H4 (cell line): ENCODE measurements around the gene ABO. TPM values are rescaled to one million over a fixed set of nuclear protein-coding genes. Genes with fewer than 3 reads are reported as not detected.
"Not testable (repeated sequence)": the region's sequence is repeated elsewhere in the genome, so short reads cannot be mapped to it uniquely, and the experiment has no call there.

Experiments
- DNase-seq: peaks from one replicate; pipeline ENCODE4 v3.0.0-alpha.2; 2015; ENCODE audit warnings: low spot score
- total RNA-seq: library from RNA; depleted of rRNA; stranded (reverse); fragments of >200 nt; shearing (Covaris generic); gene quantifications from 2 replicates; pipeline ENCODE4 v1.2.3, GENCODE V29; 2014

ABO gene
- total RNA-seq, 1 experiment from 2014 or later, result not detected

DNA sequence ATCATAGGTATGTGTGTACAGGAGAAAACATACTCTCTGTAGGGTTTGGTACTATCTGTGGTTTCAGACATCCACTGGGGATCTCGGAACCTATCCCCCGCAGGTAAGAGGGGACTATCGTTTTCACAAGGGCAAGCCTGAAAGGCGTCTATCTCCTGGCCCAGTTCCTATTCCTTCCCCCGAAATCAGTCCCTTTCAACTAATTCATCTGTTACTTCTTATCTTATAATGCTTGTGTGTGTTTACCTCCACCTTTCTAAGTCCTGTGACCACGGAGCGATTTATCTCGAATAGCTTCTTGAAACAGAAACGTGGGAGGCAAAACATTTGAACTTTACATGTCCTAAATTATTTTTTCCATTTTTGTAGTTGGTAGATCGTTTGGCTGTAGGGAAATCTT, 11.4 kb downstream of the ABO start:
- DNase-seq, result no peak

DNA sequence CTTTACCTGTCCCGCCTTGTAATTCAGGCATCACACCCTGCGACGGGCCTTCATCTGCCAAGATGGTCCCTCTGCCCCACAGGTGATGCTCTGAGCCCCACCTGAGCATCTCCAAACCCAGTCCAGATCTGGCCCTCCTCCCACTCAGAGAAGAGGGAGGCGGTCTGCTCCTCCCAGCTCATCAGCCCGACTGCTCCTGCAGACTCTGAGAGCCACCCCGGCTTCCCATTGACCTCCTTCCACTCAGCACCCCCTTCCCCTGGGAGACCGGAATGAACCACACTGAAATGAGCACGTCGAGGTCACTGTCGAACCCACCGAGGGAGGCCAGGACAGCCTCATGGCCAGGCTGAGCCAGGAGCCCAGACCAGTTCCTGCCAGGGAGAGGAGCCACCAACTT, 12.8 kb downstream of the ABO start:
- no peak for DNase-seq

DNA sequence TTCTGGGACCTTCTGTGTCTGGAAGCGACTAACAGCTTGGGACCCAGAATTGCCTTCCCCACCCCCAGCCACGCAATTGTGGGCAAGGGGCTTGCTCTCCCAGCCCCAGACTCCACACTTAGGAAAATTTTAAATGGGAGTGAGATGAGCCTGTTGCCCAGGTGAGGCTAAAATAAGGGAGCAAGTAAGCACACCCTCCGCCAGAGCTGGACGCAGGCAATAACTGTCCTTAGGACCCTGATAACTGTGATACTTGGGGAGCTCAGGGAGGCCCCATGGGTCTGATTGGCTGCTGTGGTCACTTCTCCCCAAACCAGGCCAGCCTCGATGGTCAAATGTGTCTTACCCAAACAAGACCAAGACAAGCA, 13.3 kb downstream of the ABO start:
- DNase-seq, result no peak

DNA sequence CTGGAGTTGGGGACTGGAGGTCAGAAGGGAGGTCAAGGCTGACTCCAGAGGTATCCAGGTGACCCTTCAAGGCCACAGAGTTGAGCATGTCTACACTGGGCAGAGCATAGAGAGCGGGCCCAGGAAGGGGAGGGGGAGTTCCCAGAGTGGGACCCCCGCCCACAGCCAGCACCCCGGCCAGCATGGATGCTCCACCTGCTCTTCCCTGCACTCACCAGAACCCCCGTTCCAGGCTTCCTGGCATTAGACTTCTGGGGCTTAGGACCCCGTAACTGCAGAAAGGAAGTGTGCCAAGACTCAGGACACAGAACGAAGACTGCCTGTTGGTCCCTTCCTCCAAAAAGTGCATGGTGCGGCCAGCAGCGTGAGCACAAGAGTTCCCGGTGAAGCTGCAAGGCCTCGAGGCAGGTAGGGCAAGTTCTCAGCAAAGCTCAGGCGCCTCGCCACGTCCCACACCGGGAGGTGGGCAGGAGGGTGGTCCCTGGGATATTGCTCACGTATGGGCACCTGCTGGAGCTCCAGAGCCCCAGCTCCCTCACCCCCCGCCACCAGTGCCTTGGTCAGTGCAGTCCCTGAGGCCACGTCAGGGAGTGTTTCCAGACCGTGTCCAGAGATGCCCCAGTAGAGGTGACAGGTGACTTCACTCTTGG, 13.8 kb downstream of the ABO start:
- no peak for DNase-seq

DNA sequence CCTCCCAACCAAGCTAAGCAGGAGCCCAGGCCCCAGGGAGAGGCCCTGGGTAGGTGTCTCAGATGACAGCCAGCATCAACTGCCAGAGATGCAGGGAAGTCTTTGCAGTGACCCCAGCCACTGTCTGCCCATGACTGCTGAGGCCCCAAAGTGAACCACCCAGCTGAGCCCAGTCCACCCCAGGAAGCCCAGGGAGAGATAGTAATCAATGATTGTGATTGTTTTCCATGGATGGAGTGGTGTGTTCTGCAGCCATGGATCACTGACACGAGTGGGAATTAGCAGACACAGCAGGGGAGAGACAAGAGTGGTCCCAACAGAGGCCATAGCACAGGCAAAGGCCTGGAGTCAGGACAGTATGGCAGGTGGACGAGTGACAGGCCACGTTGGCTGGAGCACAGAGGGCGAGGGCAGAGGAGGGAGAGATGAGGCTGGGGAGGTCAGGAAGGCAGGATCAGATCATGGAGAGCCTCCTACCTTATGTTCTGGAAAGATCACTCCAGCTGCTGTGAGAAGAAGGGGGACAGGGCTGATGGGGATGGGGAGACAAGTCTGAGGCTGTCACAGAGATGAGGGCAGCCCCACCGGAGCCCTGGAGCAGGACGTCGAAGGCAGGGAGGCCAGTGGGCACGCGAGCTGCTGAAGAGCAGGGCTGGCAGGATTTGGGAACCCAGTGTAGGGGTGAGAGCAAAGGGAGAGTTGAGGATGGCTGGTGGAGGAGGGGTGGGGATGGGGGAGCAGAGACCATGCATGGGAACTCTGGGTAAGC, 14.5 kb downstream of the ABO start:
- no peak for DNase-seq

DNA sequence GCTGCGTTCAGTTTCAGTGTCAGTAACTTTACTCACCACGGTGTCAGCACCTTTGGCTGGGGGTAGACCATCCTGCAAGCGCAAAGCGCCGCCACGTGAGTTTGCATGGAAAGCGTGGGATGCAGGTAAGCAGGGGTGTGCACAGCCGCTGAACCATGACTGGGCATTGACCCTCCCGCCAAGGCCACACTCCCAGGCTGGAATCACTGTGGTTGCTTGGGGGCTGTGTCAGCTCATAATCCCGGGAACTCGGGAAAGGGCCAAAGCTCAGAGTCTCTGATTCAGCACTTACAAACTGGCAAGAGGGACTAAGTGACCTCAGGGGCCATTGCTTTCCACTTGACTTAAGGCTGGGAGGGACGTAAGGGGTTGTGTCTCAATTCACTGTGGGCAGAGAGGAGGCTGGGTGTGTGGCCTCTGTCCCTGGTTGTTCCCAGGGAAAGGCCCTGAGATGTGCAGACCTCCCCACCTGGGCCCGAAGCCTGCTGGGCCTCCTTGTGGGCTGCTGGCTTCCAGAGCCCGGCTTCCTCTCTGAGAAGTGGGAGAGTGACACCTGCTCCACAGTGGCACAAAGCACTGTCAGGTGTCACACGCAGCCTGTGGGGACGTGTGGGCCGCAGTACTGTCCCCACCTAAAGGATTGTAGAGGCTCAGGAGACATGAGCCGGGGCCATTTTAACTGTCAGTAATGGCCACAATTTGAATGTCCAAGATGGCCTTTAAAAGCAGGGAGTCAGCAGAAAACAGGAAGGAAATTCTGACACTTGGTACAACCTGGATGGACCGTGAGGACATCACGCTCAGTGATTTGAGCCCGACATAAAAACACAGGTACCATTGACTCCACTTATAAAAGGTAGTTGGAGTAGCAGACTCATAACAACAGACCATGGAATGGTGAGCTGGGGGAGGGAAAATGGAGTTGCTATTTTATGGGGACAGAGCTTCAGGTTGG, 16.7 kb downstream of the ABO start:
- DNase-seq, result no peak

DNA sequence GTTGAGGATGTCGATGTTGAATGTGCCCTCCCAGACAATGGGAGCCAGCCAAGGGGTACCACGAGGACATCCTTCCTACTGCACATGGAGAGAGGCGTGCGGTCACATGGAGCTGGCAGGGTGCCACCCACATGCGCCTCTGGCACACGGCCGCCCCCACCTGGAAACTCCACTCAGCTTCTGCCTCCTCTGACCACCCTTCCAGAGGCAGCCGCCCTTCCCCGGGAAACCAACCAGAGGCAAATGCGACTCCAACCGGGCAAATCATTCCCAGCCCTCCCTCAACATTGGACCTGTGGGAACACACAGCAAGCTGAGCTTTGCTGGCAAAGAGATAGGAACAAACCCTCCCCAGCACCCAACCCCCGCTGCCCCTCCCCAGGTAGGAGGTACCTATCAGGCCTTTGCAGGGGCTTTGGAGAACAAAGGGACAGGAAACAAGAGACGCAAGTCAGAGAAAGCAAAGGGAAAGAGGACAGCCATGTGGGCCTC, 17.5 kb downstream of the ABO start:
- no peak for DNase-seq

DNA sequence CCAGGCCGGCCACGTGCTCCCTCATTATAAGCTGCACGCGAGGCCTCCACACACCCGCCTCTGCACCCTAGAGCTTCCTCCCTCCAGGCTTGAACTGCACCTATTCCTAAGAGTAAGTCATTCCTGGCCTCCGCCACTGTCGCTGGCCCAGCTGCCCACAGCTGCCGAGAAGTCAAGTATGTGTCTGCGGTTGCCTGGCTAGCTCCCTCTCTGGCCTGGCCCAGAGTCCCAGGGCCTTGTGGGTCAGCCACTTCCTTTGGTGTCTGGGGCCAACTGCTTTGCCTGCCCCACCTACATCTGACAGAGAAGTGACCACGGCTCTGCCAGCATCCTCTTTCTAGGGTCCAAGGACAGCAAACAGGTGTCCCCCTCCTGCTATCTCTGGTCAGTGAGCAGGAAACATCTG, 18.3 kb downstream of the ABO start:
- no peak for DNase-seq

DNA sequence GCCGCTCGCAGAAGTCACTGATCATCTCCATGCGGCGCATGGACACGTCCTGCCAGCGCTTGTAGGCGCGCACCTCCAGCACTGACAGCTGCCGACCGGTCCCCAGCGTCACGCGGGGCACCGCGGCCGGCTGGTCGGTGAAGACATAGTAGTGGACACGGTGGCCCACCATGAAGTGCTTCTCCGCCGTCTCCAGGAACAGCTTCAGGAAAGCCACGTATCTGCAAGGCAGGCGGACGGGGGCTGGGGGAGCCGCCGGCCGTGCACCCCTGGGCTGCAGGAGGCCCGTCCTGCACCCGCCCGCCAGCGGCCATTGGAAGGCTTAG, 18.9 kb downstream of the ABO start:
- no peak for DNase-seq

DNA sequence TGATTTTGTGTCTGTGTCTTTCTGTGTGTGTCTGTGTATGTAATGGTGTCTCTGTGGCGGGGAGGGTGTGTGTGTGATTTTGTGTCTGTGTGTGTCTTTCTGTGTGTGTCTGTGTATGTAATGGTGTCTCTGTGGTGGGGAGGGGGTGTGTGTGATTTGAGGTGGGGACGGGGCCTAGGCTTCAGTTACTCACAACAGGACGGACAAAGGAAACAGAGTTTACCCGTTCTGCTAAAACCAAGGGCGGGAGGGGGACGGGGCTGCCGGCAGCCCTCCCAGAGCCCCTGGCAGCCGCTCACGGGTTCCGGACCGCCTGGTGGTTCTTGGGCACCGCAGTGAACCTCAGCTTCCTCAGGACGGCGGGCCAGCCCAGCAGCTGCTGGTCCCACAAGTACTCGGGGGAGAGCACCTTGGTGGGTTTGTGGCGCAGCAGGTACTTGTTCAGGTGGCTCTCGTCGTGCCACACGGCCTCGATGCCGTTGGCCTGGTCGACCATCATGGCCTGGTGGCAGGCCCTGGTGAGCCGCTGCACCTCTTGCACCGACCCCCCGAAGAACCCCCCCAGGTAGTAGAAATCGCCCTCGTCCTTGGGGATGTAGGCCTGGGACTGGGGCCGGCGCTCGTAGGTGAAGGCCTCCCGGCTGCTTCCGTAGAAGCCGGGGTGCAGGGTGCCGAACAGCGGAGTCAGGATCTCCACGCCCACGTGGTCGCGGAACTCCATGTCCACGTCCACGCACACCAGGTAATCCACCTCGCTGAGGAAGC, 19.4 kb downstream of the ABO start:
- no peak for DNase-seq

DNA sequence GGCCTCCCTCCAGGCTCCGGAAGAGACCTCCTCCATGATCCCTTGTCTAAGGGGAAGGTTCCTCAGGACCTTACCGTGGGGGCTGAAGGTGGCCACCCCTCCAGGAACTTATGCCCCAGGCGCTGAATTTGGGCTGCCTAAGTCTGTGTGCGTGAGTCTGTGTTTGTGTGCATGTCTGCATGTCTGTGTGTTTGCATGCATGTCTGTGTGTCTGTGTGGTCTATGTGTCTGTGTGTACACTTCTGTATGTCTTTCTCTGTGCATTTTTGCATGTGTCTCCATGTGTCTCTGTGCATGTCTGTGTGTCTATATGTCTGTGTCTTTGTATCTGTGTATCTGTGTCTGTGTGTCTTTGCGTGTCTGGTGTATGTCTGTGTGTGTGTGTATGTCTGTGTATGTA, 20.5 kb downstream of the ABO start:
- DNase-seq, result no peak

DNA sequence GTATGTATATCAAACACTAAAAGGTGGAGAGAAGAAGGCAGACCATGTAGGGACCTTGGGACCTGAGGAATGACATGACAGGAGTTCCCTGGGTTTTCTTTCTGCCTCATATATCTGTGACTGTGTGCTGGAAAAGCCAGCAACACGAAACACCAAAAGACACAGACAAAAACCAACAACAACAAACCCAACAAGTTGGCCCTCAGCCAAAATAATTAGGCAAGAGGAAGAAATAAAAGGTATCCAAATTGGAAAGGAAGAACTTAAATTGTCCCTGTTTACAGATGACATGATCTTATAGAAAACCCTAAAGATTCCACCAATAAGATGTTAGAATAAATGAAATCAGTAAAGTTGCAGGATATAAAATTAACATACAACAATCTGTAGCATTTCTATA, 21.7 kb downstream of the ABO start:
- no peak for DNase-seq

DNA sequence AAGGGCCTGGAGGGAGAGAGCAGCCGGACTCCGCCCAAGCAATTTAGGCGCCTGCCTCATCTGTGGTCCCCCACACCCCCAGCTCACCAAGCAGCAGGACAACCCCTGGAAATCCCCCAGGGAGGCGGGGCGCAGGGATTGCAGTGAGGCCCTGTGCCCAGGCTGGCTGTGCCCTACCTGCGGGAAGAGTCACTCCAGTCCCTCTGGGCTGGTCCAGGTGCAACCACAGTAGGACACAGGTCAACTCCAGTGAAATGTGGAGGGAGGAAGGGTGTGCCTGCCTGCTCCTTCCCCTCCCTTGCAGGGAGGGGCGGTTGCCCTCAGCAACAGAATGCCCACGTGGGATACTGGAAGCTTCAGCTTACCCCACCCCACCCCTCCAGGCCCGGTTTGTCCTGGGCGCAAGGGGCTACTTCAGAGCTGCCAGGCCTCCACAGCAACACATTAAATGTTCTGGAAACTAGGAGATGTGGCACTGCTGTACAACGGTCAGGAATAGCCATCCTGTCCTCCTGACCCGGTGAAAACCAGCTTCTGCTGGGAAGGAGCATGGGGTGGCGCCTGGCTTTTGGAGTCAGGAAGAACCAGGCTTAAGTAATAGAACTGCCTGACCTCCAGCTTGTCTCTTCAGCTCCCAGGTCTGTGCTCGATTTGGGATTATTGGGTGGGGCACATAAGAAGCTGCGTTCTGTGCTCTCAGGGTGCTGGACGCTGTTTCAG, 22.5 kb downstream of the ABO start:
- no peak for DNase-seq

DNA sequence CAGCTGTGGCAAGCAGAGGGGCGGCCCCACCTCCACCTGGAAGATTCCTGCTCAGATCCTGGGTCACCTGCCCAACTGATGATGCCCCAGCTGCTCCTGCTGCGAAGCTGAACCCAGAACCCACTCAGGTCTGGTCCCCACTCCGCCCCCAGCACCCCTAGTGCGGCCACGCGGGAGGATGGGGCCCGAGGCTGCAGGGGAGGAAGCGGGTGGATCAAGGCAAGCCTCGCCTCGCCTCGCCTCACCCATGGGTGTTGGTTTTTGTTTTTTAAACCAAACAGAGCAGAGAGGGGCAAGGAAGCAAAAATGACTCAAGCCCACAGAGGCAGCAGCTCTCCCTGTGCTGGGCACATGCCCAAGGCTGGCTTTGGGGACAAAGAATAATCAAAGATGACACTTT, 23.2 kb downstream of the ABO start:
- no peak for DNase-seq

DNA sequence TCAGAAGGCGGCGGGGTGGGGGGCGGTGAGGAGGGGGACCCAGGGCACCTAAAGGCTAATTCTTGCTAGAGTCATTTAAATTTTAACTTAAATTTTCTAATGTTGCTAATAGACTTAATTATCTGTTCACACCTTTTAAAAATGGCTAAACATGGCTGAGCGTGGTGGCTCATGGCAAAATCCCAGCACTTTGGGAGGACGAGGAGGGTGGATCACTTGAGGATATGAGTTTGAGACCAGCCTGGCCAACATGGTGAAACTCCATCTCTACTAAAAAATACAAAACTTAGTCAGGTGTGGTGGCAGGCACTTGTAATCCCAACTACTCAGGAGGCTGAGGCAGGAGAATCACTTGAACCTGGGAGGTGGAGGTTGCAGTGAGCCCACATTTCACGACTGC, 23.8 kb downstream of the ABO start:
- not testable (repeated sequence) for DNase-seq

DNA sequence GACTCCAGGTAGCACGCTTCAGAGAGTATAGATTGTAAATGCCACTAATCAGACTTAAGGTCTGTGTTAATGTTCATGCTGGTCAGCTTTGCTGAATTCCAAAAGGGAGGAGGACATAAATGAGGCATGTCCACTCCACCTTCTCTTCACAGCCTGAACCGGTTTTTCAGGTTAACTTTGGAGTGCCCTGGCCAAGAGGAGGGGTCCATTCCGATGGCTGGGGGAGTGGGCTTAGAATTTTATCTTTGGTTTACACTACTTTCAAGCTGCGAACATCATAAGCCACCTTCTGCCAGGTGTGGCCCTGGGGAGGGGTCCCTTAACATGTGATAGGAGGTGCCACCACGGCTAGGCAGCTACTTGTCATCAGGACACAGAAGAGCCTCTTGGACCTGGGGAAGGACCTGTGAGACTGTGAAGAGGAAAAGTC, 24.2 kb downstream of the ABO start:
- DNase-seq, result no peak

DNA sequence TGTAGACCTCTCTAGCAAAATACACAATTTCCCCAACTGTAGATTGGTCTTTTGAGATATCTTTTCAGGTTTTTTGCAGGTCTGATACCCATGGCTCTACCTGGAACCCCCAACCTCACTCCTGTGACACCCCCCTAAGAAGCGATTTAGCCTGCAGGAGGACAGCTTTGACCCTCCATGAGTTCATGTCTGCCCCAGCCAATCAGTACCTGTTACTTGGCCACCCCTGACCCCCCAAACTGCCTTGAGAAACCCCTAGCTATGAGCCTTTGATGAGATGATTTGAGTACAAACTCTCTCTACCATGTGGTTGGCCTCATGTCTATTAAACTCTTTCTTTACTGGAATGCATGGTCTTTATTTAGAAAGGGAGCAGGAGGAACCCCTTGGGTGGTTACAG, 25.7 kb downstream of the ABO start:
- DNase-seq, result no peak

DNA sequence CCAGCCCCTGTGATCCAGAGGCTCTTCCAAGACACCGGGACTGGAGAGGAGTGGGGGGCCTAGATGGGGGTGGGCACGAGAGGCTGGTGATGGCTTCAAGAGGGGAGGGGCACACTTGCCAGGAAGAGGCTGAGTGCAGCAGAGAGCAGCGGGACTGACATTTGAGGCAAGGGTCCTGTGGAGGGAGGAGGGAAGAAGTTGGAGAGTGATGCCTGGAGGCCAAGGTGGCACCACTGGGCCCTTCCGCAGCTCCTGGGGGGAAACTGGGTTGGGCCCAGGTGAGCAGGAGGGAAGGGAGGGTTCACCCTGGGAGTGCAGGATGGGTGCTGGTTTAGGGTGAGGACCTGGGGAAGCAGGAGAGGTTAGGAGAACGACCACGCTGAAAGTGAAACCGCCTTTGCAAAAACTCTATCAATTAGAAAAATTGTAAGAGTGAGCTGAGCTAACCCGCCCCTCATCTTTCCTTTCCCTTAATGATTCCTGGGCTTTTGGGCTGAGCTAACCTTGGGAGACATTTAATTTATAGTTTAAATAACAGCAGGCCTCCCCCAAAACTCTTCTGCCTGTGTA, 26.2 kb downstream of the ABO start:
- no peak for DNase-seq

DNA sequence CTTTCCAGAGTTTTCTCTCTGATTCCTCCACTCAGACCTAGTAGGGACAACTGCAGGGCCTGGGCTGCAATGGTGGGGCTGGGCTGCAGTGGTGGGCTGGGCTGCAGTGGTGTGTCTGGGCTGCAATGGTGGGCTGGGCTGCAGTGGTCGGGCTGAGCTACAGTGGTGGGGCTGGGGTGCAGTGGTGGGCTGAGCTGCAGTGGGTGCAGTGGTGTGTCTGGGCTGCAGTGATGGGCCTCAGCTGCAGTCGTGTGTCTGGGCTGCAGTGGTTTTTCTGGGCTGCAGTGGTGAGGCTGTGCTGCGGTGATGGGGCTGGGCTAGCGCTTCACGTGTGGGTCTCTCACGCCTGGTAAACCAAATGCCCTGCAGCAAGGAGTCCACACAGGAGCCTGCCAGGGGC, 27.4 kb downstream of the ABO start:
- DNase-seq, result no peak

DNA sequence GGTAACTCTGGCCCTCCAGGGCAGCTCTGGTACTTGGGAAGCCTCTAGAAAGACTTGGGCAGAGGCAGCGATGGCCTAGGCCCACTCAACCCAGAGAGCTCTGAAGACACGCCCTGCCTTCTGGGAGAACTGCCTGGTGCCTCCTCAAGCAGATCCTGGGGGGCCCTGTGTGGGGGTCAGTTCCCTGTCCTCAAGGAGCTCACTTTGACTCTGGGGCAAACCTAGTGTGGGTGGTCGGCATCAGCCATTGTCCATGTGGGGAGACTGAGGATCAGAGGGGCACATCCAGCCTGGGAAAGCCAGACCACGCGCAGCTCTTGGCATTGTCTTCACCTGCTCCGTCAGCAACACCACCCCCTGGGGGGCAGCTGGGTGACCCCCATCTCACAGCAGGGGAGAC, 28.0 kb downstream of the ABO start:
- DNase-seq, result no peak

DNA sequence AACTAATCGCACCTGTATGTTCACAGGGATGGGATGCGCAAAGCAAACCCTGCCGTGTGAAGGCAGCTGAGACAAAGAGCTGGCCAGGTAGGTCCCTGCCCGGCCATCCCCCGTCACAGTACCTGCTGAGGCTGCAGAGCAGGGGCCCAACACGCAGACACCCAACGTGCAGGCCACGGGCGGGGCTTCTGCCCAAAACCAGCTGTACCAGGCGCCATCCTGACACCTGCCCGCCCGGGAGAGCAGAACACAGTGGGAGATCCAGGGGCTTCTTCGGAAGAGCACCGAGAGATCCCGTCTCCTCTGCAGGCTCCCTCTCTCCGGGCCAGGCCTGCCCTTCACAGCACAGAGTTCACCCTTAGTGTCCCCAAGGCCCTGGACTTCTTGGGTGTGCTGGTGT, 28.4 kb downstream of the ABO start:
- no peak for DNase-seq
